Hematopoietic multipotent progenitor cell treated with erythropoietin and hydrocortisone succinate and interleukin-3 and kit ligand, for 6 days (in vitro differentiated cells): ENCODE results near the gene UBE2G2.

ENCODE experiments used
- DNase-seq: peaks from one replicate; pipeline ENCODE4 v3.0.0-alpha.2; 2015

The UBE2G2 gene

GRCh38 chr21:44742418-44743153, 59.0 kb downstream of the UBE2G2 start:
- DNase-seq: peak; percentile 53

DNA sequence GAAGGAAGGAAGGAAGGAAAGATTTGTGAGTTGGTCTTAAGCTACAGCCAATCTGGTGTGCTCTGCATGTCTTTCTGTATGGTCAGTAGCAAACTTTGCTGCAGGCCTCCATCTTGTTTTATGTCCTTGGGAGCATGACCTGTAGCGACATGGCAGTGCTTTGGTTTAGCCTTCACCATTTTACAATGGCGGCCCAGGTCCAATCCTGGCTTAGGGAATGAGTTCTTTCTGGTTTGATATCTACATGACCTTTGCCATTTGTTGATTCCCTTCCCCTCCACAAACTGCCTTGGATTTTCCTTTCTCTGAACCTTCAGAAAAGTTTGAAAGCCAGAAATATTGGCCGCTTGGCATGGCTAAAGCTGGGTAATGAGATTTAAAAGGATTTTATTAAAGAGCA, 59.7 kb downstream of the UBE2G2 start:
- no peak for DNase-seq

DNA sequence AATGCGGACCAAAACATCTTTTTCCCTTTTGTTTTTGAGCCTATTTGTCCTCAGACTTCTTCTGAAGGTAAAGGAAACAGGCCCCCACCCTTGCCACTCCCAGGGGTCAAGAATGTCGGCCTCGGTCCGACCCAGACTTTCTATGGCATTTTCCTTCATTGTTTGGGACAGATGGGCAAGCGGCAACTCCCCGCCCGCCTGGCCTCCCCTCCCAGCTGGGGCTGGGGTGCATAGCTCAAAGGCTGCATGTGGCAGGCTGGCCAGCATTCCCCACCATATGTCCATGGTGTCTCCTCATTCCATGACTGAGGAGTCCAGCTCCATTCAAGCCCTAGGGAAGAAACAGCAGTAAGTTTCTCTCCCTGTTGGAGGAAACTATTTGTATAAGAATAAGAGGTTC, 60.9 kb downstream of the UBE2G2 start:
- no peak for DNase-seq

DNA sequence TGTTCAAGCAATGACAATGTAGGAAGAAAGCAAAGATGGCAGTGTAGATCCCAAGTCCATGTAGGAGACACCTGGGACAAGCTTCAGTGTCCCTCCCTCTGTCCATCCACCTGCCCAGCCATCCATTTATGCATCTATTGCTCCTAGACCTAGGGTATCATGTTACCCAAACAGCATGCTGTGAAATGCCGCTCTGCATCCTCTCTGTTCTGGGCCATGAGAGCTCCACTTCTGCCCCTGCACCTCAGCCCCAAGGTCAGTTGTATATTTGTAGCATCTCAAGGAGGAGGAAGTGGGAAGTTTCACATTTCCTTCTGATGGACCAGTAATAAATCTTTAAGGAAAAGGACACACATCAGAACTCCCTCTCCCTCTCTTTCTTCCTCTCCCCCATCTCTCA, 62.3 kb downstream of the UBE2G2 start:
- no peak for DNase-seq

- DNase-seq: no peak
Observed at GRCh38 chr21:44738621-44739020, 63.0 kb downstream of the UBE2G2 start.

DNA sequence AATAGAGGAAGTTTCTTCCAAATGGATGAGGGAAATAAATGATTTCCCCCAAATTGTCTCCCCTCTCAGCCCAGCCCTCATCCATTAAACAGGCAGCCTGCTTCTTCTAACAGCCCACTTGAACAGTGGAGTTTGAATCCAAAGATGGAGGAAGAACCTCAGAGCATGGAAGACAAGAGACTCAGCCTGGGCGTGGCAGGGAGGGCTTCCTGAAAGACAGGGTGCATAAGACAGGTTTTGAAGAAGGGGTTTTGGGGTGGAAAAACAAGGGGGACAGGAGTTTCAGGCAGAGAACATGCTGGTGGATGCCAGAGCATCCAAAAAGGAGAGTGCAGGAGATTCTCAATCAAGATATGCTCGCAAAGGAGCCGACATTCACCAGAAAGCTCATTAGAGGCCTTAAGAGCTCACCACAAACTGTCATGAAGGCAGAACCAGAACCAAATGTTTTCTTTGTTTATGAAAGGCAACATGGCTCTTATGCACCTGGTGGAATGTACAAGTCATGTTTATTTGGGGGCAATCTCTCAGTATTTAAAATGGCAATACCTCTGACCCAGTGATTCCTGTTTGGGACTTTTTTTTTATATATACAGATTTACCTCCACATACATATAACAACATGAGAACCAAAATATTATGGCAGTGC, 63.8 kb downstream of the UBE2G2 start:
- DNase-seq: no peak

- no peak for DNase-seq
Observed at GRCh38 chr21:44736291-44737004, 65.2 kb downstream of the UBE2G2 start.

- DNase-seq: no peak
Observed at GRCh38 chr21:44735821-44736220, 65.8 kb downstream of the UBE2G2 start.

DNA sequence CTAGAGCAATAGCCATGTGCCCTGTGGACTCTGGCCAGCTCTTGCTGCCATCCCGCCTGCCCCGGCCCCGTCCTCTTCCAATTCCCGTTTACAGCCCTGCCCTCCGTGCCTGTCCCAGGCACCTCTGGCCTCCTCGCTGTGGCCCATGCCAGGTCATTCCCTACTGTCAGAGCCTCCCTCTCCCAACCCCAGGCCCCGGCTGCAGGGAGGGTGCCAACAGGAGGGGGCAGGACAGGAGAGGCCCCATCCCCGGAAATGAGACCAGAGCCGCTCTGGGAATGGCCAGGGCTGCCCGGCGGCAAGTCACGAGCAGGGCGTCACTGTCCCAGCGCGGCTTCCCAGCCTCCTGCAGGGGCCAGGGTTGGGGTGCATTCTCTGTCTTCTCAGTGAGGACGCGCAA, 66.8 kb downstream of the UBE2G2 start:
- no peak for DNase-seq

DNA sequence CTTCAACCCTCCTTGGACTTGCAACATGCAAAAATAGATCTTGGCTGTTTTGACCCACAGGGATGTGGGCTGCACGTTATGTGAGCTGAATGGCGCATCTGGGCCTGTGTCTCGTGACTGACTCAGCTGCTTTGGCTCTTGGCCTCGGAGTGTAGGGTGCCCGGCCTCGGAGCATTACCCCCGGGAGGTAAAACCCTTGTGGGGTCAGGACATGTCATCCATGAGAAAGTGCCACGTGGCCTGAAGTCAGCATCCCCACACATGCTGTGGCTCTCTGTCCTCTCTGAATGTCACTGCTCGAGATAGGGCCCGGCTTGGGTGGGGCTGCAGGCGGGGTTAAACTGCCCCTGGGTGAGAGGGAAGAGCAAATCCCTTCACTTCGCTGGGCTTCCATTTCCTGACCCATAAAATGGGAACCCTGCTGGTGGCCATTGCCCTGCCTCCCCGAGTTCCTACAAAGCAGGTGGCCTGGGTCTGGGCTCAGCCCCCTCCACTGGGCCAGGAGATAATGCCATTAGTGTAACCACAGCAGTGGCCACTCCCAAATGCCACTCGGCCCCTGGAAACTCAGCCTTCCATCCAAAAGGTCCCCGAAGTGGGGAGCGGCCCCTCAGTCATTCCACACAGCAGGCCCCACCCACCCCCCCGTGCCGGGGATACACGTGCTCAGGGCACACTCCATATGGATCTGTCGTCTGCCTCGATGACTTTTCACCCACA, 67.4 kb downstream of the UBE2G2 start:
- no peak for DNase-seq

- no peak for DNase-seq
Observed at GRCh38 chr21:44732956-44733355, 68.7 kb downstream of the UBE2G2 start.

GRCh38 chr21:44732263-44732662, 69.4 kb downstream of the UBE2G2 start:
- DNase-seq: no peak

DNA sequence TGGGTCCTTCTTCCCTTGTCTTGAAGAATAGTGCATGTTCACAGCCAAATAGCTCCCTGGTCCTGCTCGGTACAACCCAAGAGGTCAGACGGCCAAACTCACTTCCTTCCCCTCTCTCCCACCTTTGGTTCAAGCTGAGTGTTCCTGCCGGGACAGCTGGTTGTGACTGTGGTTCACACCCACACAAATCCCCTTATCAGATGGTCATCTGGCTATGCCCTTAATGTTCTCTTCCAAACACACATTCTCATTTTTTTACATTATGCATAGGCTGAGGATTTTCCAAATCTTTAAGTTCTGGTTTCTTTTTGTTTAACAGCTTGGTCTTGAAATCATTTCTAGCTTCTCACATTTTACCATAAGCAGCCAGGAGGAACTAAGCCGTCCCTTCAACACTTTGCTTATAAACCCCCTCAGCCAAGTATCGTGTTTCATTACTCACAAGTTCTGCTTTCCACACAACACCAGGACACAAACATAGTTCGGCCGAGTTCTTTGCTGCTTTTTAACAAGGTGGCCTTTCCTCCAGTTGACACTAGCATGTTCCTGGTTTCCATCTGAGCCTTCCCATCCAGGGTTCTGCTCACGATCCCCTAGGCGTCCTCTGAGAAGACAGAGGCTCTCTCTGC, 70.6 kb downstream of the UBE2G2 start:
- no peak for DNase-seq

- no peak for DNase-seq
Observed at GRCh38 chr21:44730028-44730395, 71.6 kb downstream of the UBE2G2 start.

DNA sequence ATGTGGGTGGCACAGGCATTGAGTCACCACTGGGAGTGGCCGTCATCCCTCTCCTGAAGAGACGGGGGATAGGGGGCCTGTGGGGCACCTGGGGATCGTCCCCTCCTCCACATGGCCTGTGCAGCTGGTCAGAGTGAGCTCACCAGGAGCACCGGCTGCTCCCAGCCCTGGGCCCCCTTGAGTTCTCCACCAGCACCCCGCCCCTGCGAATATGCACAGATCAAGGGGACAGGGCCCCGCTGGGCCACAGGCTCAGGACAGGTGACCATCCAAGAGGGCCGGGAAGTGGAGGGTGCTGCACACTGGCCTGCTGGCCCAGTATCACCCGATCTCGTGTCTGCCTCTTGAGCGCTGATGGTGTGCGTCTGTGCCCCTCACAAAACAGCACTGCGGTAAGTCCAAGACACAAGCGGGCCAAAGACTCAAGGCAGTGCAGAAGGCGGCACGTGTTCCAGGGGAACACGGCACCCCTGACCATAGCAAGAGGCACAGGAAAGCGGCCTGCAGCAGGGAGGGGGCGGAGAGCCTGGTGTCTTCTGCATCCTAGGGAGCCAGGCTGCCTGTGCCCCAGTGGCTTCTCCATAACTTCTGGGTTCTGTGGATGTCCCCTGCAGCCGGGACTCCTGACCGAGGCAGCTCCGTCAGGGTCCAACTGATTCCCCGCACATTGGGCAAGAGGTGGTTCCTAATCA, 72.1 kb downstream of the UBE2G2 start:
- DNase-seq: no peak

- DNase-seq: no peak
Observed at GRCh38 chr21:44728716-44729115, 72.9 kb downstream of the UBE2G2 start.

DNA sequence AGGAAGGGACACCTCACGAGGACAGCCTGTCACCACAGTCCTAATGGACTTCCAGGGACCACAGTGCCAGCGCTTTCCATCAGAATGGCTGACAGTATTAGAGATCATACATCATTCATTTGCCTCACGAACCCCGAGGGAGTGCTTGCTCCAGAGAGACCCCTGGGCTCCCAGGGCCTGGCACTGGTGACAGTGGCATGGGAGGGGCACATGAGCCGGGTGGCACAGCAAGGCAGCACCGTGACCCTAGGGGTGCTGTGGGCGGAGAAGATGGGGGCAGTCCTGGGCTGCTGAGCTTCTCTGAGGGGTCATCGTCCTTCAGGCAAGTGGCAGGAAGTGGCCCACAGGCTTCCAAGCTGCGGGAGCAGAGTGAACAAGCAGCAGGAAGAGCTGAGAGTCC, 73.9 kb downstream of the UBE2G2 start:
- DNase-seq: no peak

GRCh38 chr21:44727321-44727720, 74.3 kb downstream of the UBE2G2 start:
- DNase-seq: no peak

DNA sequence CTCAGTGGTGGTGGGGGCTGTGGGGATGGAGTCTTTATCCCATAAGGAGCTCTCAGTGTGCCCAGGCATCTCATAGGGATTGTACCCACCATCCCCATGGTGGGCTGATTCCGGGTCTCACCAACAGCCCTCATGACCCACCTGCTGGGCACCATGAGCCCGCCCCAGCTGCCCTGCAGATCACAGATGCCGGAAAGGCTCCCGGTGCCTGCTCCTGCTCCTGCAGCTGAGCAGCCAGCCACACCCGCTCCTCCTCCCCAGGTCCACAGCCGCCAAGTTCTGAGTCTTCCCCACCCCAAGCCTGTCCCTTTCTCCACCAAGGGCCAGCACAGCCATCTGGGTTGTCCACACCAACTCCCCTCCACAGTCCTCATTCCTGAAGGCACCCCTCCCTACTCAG, 74.8 kb downstream of the UBE2G2 start:
- no peak for DNase-seq

DNA sequence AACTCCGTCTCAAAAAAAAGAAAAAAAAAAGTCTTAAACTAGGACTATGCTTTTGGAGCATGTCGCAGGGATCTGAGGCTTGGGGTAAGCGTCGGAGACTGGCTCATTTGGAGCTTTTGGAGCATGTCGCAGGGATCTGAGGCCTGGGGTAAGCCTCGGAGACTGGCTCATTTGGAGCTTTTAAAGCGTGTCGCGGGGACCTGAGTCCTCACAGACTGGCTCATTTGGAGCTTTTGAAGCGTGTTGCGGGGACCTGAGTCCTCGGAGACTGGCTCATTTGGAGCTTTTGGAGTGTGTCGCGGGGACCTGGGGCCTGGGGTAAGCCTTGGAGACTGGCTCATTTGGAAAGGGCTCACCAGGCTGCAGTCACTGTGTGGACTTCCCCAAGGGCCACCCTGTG, 76.7 kb downstream of the UBE2G2 start:
- no peak for DNase-seq

GRCh38 chr21:44724196-44724595, 77.4 kb downstream of the UBE2G2 start:
- DNase-seq: no peak
